ENCODE results near the gene MRPL49. TPM values are rescaled to one million over a fixed set of nuclear protein-coding genes. Genes with fewer than 3 reads are reported as not detected.
A peak's percentile ranks its signal among the peaks of the same experiment; 100 is the strongest.

The MRPL49 gene
- total RNA-seq, 1 experiment from 2014 or later = 73.4 TPM

GRCh38 chr11:65086809-65087208 is 35.3 kb upstream of the MRPL49 start:
- Mint-ChIP-seq H3K27ac (0 out of 7 replicates have a peak overlapping the region, but pooled peaks of 1 of the 3 experiments have one; percentile 35), H3K9me3 (no peaks in the 10 kb centered on the region; a peak in 1 of 5 replicates), H3K27me3 (ENCODE audit: low read depth) (no peaks in the 10 kb centered on the region), H3K36me3 (ENCODE audit: insufficient read depth in 1 of 3, low read depth in 3 of 3) (peaks cover 10 to 51% (median 49%) of the 10 kb centered on the region in 3 experiments), H3K4me3 (no peak overlapping the region), H3K4me1 (peaks cover 14 to 16% of the 10 kb centered on the region in 2 experiments)
- H4K20me1 ChIP-seq (ENCODE audit: control insufficient read depth, insufficient read depth, insufficient read length) = peaks cover 3% of the 10 kb centered on the region
- H3K23me2 ChIP-seq (ENCODE audit: insufficient read length, low read depth, low read length, poor library complexity, severe bottlenecking) = peaks cover 12% of the 10 kb centered on the region
- H3K79me2 ChIP-seq (ENCODE audit: insufficient read depth, low read length) = peaks cover 8% of the 10 kb centered on the region; the same call in 1 of the 2 replicates
- WGBS (ENCODE audit: extremely low coverage, insufficient read length, low lambda C conversion rate) = no CpG with 5 or more reads among the region's 9 CpGs
- no peak overlapping the region for H4K91ac ChIP-seq (ENCODE audit: insufficient read length, low read depth, low read length)
- no peak overlapping the region for H3K27ac ChIP-seq (ENCODE audit: insufficient read length, low read depth, low read length)
- no peak overlapping the region for H3K18ac ChIP-seq (ENCODE audit: insufficient read length, low read depth, low read length)
- no peak overlapping the region for H2BK20ac ChIP-seq (ENCODE audit: low read depth, low read length, poor library complexity, severe bottlenecking)
- no peak for DNase-seq
- no peaks in the 10 kb centered on the region for H3K79me1 ChIP-seq (ENCODE audit: insufficient read depth, low read depth, low read length, poor library complexity, severe bottlenecking)
- no peaks in the 10 kb centered on the region for H3K4me1 ChIP-seq (ENCODE audit: insufficient read depth, low read length)
- no peak overlapping the region for H2BK15ac ChIP-seq (ENCODE audit: low read depth, low read length)
- no peak overlapping the region for H3K9ac ChIP-seq (ENCODE audit: extremely low read depth, insufficient read length, low read length)
- no peak overlapping the region for H4K8ac ChIP-seq (replicated peaks; ENCODE audit: insufficient read length, low read depth, low read length)
- H3K4me2 ChIP-seq (ENCODE audit: insufficient read depth, insufficient read length, low read length) = no peak overlapping the region
- no peak overlapping the region for H3T11ph ChIP-seq (ENCODE audit: low read length)
- no peak overlapping the region for H3K23ac ChIP-seq (ENCODE audit: insufficient read length, low read depth, low read length)
- H3K14ac ChIP-seq (ENCODE audit: insufficient read depth, low read length) = no peak overlapping the region
- H2BK120ac ChIP-seq (ENCODE audit: low read depth, low read length, poor library complexity, severe bottlenecking) = no peak overlapping the region
- no peaks in the 10 kb centered on the region for H3K9me3 ChIP-seq (ENCODE audit: control insufficient read depth, low read depth, low read length)
- no peak overlapping the region for H3K56ac ChIP-seq (ENCODE audit: insufficient read length, low read depth, low read length)
- H2BK12ac ChIP-seq (ENCODE audit: insufficient read length, low read depth, low read length) = no peak overlapping the region
- no peak overlapping the region for H3K4ac ChIP-seq (ENCODE audit: low read depth, low read length)
- H2BK5ac ChIP-seq (ENCODE audit: insufficient read length, low read length) = no peak overlapping the region
- no peak overlapping the region for H2AFZ ChIP-seq (ENCODE audit: low read length)
- TF ChIP-seq CTCF (conservative IDR thresholded peaks at IDR 0.05) = no peak
- H2AK5ac ChIP-seq (ENCODE audit: insufficient read length, low read length) = no peak overlapping the region
- H4K5ac ChIP-seq (ENCODE audit: insufficient read length, low read depth, low read length) = no peak overlapping the region
- H3K27me3 ChIP-seq (ENCODE audit: insufficient read depth, low read length) = no peaks in the 10 kb centered on the region
